Fibroblast of the aortic adventitia (primary cell): Measurements from ENCODE around the gene FLYWCH2. TPM values are rescaled to one million over a fixed set of nuclear protein-coding genes. Genes with fewer than 3 reads are reported as not detected.
"Not testable (repeated sequence)": the region's sequence is repeated elsewhere in the genome, so short reads cannot be mapped to it uniquely, and the experiment has no call there.

Experiments used
- DNase-seq: peaks from one replicate; pipeline ENCODE4 v3.0.0-alpha.2; 2010; ENCODE audit warnings: low read depth
- H3K4me3 ChIP-seq: 2 replicates; pipeline ENCODE4 v1.5.1; 2011; ENCODE audit warnings: low read depth, mild to moderate bottlenecking, control low read depth, low read length, moderate library complexity
- total RNA-seq: library from RNA; depleted of rRNA; stranded (reverse); fragments of >200 nt; gene quantifications from 2 replicates; pipeline ENCODE4 v1.2.3, GENCODE V29; 2012; ENCODE audit warnings: low replicate concordance
- TF ChIP-seq, protein P1 (sequence below): IDR thresholded peaks from 2 replicates; pipeline ENCODE4 v1.5.1; 2011; ENCODE audit warnings: mild to moderate bottlenecking, low read length, control low read depth, inconsistent platforms; ENCODE audit not compliant: insufficient read depth

FLYWCH2 gene
- total RNA-seq, 1 donor: 48.9 TPM

DNA sequence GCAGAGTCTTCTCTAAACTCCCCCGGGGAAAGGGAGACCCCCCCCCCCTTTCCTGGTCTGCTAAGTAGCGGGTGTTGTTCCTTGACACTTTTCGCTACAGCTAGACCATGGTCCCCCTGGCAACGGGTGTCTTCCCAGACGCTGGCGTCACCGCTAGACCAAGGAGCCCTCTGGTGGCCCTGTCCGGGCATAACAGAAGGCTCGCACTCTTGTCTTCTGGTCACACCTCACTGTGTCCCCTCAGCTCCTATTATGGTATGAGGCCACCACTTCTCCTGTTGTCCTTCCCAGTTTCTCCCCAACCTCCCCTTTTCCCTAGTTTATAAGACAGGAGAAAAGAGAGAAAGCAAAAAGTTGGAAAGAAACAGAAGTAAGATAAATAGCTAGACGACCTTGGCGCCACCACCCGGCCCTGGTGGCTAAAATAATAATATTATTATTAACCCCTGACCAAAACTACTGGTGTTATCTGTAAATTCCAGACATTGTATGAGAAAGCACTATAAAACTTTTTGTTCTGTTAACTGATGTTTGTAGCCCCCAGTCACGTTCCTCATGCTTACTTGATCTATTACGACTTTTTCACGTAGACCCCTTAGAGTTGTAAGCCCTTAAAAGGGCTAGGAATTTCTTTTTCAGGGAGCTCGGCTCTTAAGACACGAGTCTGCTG is 24.2 kb downstream of the FLYWCH2 start:
- TF ChIP-seq, protein P1, sequence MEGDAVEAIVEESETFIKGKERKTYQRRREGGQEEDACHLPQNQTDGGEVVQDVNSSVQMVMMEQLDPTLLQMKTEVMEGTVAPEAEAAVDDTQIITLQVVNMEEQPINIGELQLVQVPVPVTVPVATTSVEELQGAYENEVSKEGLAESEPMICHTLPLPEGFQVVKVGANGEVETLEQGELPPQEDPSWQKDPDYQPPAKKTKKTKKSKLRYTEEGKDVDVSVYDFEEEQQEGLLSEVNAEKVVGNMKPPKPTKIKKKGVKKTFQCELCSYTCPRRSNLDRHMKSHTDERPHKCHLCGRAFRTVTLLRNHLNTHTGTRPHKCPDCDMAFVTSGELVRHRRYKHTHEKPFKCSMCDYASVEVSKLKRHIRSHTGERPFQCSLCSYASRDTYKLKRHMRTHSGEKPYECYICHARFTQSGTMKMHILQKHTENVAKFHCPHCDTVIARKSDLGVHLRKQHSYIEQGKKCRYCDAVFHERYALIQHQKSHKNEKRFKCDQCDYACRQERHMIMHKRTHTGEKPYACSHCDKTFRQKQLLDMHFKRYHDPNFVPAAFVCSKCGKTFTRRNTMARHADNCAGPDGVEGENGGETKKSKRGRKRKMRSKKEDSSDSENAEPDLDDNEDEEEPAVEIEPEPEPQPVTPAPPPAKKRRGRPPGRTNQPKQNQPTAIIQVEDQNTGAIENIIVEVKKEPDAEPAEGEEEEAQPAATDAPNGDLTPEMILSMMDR: peak; percentile 61
- not testable (repeated sequence) for H3K4me3 ChIP-seq
- peak; percentile 31 for DNase-seq

GRCh38 chr16:2910441-2910969 is 27.5 kb downstream of the FLYWCH2 start:
- TF ChIP-seq, protein P1: no peak
- H3K4me3 ChIP-seq: no peak overlapping the region
- peak; percentile 60 for DNase-seq

- TF ChIP-seq, protein P1: no peak
- H3K4me3 ChIP-seq: peak within 1 kb of the TSS; percentile 86
- peak; percentile 97 for DNase-seq
Observed at GRCh38 chr16:2911638-2912329, 28.8 kb downstream of the FLYWCH2 start, which contains the start of gene FLYWCH1. FLYWCH1 (plus strand) TSS chr16:2911931; CDS start chr16:2929686, 17,755 bp downstream.

- H3K4me3 ChIP-seq: peak overlapping the region; percentile 86
- peak; percentile 82 for DNase-seq
- TF ChIP-seq, protein P1: no peak
Observed at GRCh38 chr16:2912330-2913199, 29.6 kb downstream of the FLYWCH2 start.

- TF ChIP-seq, protein P1: no peak
- no peak for DNase-seq
- H3K4me3 ChIP-seq: peak overlapping the region; percentile 86
Observed at GRCh38 chr16:2913603-2914002, 30.6 kb downstream of the FLYWCH2 start.

DNA sequence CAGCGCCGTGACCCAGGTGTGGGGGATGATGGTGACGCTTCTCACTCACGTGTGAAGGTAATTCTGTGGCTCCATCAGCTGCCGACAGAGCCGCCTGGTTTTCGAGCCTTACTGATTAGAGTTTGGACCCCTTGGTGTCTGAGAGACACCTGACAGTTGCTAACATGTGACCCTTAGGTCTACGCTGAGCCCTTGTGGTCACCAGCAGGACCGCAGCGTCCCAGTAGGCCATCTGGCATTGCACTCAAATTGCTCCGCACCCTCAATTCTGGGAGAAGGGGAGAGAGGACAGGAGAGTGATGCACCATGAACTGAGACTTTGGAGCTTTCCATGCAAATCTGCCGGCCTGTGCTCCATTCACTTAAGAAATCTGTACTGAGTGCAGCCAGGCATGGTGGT is 31.2 kb downstream of the FLYWCH2 start:
- TF ChIP-seq, protein P1: no peak
- DNase-seq: no peak
- H3K4me3 ChIP-seq: no peak overlapping the region
